GM19324 (cell line): ENCODE results near the gene GPC1.

Source experiments
- ATAC-seq: cut with Tn5 transposase; IDR thresholded peaks from one replicate; pipeline ENCODE4 v1.9.1; 2021; ENCODE audit warnings: mild to moderate bottlenecking, moderate library complexity; ENCODE audit not compliant: unreplicated experiment, low FRiP score

GPC1 gene

DNA sequence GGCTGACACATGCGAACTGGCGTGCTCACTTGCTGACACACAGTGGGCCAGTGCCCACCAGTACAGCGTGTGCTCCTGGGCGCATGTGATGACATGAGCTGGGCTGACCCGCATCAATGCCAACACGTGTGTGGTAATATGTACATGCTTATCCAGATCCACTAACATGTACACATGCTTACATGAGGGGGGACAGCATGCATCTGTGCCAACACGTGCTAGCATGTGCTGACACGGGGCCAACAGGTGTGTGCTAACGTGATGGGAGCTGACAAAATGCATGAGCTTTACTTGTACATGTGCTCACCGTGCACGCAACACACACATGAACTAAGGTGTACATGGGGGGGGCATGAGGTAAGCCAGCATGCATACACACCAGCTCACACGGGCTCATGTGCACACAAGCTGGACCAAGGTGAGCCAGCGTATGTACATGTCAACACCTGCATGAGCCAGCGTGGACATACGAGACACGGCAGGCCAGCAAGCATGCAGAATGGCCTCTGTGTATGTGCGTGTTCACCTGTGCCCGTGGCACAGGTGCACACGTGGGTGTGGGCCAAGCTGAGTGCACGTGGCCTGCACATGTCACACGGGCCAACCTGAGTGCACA is 28.5 kb downstream of the GPC1 start:
- no peak for ATAC-seq

DNA sequence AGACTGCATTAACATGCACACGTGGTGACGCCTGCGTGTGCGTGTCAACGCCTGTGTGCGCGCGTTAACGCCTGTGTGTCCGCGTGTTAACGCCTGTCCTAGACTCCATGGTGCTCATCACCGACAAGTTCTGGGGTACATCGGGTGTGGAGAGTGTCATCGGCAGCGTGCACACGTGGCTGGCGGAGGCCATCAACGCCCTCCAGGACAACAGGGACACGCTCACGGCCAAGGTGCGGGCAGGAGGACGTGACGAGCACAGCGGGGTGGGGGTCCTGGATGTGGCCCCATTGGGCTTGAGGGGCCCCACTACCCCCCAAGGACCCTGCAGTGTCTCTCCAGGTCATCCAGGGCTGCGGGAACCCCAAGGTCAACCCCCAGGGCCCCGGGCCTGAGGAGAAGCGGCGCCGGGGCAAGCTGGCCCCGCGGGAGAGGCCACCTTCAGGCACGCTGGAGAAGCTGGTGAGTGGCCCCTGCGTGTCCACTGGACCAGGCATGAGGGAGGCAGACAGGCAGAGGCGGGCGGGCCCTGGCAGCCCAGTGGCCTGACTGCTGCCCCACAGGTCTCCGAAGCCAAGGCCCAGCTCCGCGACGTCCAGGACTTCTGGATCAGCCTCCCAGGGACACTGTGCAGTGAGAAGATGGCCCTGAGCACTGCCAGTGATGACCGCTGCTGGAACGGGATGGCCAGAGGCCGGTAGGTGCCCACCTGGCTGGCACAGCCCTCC is 29.2 kb downstream of the GPC1 start:
- no peak for ATAC-seq

DNA sequence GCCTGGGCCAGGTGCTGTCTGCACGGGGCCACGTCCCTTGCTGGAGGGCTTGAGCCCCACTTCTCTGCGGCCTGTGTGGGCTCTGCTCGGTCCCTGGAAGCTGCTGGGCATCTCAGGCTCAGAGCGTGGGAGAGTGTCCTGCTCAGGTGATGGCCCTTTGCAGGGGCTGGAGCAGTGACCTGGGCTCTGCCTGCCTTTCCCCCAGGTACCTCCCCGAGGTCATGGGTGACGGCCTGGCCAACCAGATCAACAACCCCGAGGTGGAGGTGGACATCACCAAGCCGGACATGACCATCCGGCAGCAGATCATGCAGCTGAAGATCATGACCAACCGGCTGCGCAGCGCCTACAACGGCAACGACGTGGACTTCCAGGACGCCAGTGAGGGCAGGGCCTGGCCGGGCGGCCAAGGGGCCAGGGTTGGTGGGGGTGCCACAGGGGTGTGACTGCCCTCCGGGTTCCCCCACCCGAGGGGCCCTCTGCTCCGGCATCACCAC is 29.9 kb downstream of the GPC1 start:
- ATAC-seq: no peak

DNA sequence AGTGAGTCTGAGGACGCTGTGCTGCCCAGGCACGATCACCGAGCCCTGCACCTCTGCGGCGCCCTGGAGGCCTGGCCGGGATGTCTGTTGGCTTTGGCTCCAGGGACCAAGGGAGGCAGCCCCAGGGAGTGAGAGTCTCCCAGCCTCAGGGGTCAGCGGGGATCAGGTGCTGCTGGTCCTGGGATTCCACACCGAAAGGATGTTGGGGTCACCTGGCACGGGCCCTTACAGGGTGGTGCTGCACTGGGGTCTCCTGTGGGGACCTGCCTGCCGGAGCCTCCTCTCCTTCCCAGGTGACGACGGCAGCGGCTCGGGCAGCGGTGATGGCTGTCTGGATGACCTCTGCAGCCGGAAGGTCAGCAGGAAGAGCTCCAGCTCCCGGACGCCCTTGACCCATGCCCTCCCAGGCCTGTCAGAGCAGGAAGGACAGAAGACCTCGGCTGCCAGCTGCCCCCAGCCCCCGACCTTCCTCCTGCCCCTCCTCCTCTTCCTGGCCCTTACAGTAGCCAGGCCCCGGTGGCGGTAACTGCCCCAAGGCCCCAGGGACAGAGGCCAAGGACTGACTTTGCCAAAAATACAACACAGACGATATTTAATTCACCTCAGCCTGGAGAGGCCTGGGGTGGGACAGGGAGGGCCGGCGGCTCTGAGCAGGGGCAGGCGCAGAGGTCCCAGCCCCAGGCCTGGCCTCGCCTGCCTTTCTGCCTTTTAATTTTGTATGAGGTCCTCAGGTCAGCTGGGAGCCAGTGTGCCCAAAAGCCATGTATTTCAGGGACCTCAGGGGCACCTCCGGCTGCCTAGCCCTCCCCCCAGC is 30.5 kb downstream of the GPC1 start:
- ATAC-seq: no peak

DNA sequence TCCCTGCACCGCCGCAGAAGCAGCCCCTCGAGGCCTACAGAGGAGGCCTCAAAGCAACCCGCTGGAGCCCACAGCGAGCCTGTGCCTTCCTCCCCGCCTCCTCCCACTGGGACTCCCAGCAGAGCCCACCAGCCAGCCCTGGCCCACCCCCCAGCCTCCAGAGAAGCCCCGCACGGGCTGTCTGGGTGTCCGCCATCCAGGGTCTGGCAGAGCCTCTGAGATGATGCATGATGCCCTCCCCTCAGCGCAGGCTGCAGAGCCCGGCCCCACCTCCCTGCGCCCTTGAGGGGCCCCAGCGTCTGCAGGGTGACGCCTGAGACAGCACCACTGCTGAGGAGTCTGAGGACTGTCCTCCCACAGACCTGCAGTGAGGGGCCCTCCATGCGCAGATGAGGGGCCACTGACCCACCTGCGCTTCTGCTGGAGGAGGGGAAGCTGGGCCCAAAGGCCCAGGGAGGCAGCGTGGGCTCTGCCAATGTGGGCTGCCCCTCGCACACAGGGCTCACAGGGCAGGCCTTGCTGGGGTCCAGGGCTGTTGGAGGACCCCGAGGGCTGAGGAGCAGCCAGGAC is 31.2 kb downstream of the GPC1 start:
- ATAC-seq: no peak

DNA sequence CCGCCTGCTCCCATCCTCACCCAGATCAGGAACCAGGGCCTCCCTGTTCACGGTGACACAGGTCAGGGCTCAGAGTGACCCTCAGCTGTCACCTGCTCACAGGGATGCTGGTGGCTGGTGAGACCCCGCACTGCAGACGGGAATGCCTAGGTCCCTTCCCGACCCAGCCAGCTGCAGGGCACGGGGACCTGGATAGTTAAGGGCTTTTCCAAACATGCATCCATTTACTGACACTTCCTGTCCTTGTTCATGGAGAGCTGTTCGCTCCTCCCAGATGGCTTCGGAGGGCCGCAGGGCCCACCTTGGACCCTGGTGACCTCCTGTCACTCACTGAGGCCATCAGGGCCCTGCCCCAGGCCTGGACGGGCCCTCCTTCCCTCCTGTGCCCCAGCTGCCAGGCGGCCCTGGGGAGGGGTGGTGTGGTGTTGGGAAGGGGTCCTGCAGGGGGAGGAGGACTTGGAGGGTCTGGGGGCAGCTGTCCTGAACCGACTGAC is 31.7 kb downstream of the GPC1 start:
- ATAC-seq: no peak

DNA sequence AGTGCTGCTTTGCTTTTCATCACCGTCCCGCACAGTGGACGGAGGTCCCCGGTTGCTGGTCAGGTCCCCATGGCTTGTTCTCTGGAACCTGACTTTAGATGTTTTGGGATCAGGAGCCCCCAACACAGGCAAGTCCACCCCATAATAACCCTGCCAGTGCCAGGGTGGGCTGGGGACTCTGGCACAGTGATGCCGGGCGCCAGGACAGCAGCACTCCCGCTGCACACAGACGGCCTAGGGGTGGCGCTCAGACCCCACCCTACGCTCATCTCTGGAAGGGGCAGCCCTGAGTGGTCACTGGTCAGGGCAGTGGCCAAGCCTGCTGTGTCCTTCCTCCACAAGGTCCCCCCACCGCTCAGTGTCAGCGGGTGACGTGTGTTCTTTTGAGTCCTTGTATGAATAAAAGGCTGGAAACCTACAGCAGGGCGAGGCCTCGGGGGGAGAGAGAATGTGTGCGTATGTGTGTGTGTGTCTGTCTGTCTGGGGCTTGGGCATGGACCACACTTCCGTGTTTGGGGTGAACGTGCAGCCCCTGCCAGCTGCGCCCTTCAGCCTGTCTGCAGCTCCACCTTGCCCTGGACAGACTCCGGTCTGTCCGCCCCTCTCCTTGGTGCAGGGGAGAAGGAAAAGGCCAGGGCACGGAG is 32.3 kb downstream of the GPC1 start:
- no peak for ATAC-seq

DNA sequence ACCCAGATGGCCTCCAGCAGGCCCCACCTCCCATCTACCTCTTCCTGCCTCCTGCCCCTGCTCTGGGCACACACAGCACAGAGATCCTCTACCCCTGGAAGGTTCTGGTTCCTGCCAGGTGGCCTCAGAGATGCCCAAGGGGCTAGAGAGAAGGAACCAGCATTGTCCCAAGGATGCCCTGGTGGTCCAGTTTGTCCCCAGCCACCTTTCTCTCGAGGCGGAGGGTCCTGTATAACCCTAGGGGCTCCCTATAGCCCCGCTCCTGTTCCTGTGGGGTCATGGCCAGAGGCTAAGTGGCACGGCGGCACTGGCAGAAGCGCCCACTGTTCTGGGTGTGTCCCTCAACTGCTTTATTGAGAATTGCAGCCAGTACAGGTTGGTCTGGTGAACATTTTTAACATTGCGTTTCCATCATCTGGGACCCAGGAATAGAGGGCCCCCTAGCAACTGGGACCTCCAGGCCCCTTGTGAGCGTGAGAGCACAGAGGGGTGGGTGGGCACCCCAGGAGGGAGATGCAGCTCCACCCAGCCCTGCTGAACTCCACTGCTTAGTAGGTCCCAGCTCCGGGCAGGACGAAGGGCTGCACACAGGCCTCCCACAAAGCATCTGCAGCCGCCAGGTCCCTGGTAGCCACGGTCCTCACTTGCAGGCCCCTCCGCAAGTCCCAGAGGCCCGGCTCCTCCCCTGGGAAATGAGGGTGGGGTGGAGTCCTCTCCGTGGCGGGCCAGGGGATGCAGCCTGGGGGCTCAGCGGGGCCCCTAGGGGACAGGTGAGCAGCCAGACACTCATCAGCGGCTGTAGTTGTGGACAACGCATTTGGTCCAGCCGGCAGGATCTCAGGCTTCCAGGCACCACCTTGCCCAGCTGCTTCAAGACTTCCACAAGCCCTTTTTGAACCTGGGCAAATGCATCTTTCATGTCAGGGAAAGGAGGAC is 33.1 kb downstream of the GPC1 start:
- ATAC-seq: no peak

DNA sequence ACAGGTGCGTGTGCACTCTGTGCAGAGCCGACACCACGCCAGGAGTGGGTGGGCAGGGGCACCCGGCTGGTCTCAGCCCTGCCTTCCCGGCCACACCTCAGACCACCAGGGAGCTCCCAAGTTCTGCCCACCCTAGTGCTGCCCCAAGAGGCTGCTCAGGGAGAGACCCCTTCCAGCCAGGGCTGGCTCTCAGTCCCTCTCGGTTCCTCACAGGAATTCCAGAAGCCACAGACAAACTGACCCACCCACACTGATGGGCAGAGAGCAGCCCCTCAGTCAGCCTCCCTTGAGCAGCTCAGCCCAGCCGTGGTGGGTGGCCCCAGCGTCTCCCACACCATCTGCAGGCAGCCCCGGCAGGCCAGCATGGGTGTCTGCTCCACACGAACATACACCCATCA is 33.8 kb downstream of the GPC1 start:
- ATAC-seq: no peak

DNA sequence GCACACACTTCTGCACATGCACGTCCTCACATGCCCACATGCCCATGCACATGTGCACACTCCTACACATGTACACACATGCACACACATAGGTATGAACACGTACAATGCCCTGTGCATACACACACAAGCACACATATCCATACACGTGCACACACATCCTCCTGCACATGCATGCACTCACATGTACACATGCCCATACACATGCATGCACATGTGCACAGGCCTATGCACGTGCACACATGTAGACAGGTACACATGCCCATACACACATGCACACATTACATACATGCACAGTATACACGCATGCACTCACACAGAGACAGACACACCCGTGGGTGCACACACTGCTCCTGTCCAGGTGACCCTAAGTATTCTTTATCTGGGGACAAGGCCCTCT is 34.3 kb downstream of the GPC1 start:
- no peak for ATAC-seq

DNA sequence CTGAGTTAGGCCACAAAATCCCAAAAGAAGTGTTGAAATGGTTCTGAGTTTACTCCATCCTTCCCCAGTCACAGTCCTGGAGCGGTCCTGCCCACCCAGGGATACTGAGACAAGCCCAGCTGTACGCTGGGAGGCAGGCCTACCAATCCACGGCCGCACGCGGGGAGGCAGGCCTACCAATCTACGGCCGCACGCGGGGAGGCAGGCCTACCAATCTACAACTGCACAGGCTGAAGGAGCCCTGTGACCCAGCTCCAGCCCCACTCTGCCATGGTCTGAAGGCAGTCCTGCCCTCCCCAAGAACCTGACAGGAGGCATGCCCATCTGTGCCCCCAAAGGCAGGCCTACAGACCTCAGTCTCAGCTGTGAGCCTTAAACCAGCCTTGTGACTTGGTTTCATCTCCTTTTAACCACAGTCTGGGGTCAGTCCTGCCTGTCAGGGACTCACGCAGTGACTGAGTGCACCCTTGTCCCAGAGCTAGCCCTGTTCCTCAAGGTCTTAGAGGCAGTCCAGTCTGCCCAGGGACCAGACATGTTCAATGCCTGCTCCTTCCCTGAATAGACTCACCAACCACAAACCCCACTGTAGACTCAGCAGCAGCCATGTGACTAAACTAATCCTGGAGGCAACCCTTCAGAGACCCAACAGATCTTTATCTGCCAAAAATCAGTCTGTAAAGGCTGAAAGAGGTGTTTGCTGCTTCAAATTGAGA is 36.8 kb downstream of the GPC1 start:
- ATAC-seq: no peak

DNA sequence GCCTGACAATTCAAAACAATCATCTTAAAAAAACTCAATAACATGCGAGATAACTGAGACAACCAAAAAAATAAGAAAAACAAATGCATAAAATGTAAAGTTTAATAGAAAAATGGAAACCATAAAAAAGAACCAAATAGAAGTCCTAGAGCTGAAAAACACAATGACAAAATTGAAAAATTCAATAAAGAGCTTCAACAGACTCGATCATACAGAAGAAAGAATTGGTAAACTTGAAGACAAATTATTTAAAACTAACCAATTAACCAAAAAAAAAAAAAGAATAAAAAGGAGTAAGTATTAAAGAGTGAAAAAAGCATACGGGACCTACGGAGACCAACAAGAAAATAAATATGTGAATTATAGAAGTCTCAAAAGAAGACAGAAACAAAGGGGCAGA is 37.7 kb downstream of the GPC1 start:
- ATAC-seq: no peak

DNA sequence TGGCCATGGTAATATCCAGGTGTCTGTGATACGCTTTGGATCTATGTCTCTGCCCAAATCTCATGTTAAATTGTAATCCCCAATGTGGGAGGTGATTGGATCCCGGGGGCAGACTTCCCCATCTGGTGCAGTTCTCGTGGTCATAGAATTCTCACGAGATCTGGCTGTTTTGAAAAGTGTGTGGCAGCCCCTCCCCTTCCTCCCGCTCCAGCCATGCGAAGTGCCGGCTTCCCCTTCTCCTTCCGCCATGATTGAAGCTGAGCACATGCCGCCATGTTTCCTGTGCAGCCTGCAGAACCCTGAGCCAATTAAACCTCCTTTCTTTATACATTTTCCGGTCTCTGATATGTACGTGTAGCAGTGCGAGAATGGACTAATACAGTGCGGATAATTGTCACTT is 42.5 kb downstream of the GPC1 start:
- no peak for ATAC-seq

DNA sequence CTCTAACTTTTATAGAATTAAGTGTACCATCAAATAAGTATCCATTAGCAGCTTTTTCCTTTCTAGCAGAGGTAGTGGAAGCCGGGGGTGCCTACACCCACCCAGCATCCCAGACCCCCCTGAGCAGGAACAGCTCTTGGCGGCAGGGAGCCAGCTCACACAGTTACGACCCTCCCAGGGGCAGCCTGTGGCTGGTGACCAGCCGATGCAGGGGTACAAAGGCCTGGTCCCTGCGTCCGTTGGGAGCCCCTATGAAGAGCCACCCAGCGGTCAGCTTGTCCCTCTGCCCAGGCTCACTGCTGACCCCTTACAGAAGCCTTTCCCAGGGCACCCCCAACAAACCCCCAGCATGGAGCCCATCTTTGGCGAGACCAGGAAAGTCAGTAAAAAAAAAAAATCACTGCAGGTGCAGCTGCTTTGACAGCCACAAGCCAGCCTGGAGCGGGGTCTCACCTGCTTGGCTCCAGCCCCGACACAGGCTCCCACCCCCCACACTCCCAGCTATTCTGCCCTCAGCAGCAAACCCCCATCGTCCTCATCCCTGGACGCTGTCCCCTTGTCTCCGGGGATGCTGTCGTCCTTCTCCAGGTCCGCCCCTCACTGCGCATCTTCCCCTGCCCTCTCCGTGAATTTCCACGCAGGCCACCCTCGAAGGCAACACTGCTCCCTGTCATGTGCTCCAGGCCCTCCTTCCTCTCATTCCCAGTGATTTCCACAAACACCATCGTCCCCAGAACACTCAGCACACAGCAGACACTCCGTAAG is 43.1 kb downstream of the GPC1 start:
- ATAC-seq: no peak

DNA sequence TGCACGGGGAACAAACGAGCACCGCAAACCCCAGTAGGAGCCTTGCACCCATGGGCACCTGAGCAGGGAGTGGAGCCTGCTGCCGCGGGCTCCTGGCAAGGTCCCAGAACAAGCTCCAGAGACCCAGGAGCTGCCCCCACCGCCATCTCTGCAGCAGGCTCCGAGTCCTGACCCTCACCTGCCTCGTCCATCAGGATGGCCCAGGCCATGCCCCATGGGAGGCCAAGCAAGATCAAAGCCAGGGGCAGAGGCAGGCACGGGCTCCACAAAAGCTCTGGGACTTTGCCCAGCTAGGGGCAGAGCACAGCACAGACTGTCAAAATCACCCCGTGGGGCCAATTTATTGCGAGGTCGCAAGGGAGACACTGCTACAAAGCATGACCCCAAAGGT is 43.6 kb downstream of the GPC1 start:
- ATAC-seq: no peak

DNA sequence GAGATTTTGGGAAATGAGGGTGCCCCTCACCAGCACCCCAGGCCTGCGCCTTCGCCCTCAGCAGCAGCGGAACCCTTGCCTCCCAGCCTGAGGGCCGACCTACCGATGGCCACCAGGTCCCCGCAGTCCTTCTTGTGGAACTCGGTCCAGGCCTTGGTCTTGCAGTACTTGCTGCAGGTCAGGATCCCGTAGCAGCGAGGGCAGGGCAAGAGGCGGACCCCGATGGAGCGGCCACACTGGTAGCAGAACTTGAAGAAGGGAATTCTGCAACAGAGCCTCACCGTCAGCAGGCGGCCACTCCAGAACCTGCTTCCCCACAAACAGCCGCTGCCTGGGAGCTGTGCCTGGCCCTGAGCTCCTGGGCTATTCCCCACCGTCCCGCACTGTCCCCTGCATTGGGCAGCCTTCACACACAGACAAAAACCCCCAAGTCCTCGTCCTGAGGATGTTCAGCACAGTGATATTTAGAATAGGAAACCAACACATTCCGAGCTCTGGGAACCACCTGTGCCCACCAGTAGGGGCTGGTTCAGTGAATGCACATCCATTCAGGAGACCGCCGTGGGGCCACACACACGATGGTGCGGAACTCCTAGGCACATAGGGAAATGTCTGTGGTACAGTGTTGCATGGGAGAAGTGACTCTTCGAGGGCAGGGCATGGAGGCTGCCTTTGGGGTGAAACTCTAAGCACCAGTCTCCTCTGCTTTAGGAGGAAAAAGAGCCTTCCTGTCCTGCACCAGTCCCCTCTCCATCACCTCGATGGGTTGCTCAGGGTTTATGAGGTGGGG is 45.6 kb downstream of the GPC1 start:
- ATAC-seq: no peak

DNA sequence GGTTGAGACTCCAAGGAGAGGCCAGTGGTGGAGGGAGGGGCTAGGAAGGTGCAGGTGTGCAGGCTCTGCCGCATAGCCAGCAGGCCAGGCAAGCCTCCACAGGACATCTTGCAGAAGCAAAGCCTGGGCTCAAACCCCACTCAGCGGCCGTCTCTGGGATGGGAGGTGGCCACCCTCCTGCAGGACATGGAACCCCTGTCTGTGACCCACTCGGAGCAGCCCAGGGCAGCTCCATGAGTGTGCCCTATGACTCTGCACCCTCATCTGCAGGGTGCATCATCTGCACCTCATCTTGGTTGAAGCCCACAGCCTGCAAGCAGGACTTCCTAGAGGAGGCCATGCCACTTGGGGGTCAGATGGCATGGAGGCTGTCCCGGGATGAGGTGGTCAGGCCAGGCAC is 46.3 kb downstream of the GPC1 start:
- no peak for ATAC-seq
